HG02938 (cell line): ENCODE data around the gene LCNL1.
A peak's percentile ranks its signal among the peaks of the same experiment; 100 is the strongest.

Experiments used
- ATAC-seq: cut with Tn5 transposase; IDR thresholded peaks from one replicate; pipeline ENCODE4 v1.9.1; 2021; ENCODE audit warnings: mild to moderate bottlenecking, moderate library complexity; ENCODE audit not compliant: unreplicated experiment

The LCNL1 gene

DNA sequence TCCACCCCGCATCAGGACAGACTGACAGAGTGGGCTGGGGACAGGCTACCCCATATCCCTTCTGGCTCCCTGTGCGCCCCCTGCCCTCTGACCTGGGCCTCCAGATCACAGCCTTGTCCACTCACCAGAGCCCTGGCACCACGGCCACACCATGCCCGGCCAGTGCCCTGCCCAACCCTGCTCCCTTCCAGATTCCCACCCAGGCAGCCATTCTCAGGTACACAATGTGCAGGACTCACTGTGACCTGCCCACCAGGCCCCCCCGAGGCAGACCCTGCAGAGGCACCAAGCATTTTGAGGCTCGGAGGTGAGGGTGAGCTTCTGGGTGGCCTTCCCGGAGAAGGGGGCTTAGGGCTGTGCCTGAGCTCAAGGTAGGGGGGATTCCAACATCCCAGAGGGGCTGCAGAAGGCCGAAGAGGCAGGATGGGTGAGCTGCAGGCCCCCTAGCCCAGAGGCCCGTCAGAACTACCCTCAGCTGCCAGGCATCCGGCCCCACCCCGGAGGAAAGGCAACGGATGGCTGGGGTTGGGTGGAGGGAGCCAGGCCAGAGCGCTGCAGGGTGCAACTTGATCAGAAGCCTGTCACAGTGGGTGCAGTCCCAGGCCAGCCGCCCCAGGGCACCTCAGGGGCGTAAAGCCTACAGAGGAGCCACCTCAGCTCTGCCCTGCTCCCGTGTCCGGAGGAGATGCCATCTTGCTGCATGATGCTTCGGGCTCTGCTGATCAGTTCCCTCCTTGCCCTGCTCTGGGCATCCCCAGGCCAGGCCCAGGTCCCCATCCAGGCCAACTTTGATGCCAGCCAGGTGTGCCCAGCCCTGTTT is at the start of gene LCNL1:
Gene LCNL1, plus strand, starts transcription at position 762 of the 820 bp plus-strand sequence. CDS start 594 bp downstream, outside the sequence.
- no peak for ATAC-seq

DNA sequence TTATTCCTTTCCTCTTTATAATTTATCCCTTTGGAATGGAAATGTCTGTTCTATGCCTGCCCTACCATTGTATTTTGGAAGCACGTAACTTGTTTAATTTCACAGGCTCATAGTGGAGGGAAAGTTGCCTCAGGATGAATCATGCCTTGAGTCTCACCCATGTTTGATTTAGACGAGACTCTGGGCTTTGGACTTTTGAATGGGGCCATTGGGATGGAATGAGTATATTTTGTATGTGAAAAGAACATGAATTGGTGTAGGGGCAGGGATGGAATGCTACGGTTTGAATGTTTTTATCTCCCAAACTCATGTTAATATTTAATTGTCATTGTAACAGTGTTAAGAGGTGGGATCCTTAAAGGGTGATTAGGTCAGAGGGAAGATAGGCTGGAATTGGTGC is 48.5 kb upstream of the LCNL1 start:
- ATAC-seq: no peak

DNA sequence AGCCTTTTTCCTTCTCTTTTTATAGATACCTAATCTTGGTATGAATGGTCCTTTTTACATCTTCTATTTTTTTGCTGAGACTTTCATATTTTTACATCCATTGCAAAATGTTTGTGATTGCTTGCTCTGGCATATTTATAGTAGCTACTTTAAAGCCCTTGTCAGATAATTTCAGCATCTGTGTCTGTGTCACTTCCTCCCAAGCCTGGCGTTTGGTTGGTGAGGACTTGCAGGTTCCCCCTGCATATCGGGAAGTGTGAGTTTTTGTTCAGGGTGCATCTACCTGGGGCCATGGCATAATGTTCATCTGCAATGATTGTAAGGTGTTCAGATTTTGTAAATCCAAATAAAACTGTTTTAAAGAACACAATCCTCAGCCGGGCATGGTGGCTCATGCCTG is 47.1 kb upstream of the LCNL1 start:
- ATAC-seq: no peak

DNA sequence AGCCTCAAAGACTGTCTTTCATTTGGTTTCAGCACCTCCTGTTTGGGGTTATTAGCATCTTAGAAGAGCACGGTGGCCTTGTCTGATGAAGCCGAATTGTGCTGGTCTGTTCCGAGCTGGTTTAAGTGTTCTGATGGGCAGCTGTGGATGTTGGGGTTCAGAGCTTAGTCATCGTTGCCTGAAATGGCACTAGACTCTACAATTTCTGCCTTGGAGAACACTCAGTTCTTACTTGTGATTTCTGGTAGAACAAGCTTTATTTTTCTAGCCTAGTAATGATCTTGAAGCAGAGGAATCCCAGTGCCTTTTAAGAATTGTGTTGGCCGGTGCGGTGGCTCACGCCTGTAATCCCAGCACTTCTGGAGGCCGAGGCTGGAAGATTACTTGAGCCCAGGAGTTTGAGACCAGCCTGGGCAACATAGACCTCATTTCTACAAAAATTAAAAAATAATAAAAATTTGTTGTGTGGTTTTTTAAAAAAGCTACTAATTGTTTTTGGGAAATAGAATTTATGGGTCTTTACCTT is 46.1 kb upstream of the LCNL1 start:
- no peak for ATAC-seq

DNA sequence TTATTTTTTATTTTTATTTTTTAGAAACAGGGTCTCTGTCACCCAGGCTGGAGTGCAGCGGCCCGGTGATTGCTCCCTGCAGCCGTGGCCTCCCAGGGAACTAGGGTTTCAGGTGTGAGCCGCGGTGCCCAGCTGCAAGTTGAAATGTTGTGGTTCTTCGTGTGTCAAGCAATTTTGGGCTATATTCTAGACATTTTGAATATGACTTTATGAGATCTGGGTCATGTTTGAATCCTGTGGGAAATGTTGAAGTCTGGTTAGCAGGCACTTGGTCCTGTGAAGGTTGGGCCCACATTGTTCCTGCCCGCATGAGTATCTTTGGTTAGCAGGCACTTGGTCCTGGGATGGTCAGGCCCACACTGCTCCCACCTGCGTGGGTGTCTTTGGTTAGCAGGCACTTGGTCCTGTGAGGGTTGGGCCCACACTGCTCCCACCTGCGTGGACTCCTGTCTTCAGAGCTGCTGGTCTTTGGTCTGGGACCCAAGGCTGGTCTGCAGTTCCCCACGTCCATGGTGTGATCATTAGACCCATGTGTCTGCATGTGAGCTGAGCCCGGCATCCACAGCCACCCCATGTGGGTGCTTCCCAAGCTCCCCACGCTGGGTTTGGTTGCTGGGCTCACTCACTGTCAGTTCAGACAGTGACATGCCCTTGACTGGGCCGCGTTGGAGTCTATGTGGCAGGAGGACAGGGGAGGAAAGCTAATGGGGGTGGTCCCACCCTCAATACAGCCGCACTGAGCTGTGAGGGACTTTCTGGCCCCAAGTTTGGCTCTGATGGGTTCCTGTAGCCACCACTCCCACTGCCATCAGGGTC is 45.4 kb upstream of the LCNL1 start:
- no peak for ATAC-seq

DNA sequence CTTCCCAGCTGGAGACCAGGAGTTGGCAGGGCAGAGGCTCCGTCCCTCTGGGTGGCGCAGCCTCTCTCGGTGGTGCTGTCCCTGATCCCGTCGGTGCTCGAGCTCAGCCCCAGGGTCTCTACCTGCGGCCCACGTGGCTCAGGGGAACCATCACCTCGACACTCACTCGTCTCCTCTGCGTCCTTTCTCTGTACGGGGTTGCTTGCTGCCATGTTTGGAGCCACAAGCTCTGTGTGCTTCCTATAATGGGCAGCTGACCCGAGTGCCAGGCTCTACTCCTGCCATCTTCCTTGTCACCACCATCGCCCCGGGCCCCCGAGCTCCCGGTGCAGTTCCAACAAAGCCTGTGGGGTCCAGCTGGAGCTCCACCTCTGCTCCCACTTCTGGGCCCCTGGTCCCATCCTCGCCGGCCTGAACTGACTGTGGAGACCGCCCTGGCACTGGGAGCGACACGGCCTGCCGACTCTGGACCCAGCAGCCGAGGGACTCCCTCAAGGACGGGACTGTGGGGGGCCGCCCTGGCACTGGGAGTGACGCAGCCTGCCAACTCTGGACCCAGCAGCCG is 43.3 kb upstream of the LCNL1 start:
- ATAC-seq: no peak

DNA sequence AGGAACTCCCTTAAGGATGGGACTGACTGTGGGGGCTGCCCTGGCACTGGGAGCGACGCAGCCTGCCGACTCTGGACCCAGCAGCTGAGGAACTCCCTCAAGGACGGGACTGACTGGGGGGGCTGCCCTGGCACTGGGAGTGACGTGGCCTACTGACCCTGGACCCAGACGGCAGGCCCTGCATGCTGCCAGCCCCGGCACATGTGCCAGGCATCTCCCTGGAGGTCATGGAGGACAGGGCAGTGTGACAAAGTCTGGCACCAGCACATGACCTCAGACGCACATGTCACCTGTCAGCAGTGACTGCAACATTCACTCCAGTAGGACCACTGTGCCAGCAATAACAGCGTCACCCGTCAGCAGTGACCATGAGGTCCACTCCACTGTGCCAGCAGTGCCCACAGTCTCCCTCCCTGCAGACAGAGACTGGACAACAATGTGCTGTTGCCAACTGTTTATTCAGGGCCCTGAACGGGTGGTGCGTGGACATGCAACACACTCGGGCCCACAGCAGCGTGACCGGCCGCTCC is 42.7 kb upstream of the LCNL1 start:
- ATAC-seq: no peak

DNA sequence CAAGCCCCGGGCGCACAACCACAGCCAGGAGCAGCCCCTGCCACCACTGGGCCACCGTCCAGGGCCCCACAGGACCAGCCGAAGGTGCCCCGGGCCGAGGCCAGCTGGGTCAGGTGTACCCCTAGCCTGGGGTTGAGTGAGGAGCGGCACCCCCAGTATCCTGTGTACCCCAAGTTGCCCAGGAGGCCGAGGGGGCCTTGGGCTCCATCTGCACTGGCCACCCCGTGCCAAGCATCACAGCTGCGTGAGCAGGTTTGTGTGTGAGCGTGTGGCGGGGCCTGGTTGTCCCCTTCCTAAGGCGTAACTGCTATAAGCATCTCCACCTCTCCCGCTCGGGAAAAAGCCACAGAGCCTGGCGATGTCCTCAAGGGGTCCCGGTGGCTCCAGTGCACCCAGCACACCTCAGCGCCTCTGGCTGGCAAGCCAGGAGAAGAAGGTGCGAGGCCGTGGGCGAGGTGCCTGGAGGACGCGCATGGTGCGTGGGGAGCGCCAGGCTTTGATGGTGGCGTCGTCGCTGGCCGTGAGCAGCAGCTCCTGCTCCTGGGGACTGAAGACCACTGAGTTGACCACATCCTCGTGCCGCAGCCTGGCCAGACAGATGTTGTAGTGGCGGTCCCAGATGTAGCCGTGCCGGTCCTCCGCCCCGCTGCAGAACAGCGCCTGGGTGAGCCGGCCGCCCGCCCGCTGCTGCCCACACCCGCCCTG is 42.1 kb upstream of the LCNL1 start:
- no peak for ATAC-seq

DNA sequence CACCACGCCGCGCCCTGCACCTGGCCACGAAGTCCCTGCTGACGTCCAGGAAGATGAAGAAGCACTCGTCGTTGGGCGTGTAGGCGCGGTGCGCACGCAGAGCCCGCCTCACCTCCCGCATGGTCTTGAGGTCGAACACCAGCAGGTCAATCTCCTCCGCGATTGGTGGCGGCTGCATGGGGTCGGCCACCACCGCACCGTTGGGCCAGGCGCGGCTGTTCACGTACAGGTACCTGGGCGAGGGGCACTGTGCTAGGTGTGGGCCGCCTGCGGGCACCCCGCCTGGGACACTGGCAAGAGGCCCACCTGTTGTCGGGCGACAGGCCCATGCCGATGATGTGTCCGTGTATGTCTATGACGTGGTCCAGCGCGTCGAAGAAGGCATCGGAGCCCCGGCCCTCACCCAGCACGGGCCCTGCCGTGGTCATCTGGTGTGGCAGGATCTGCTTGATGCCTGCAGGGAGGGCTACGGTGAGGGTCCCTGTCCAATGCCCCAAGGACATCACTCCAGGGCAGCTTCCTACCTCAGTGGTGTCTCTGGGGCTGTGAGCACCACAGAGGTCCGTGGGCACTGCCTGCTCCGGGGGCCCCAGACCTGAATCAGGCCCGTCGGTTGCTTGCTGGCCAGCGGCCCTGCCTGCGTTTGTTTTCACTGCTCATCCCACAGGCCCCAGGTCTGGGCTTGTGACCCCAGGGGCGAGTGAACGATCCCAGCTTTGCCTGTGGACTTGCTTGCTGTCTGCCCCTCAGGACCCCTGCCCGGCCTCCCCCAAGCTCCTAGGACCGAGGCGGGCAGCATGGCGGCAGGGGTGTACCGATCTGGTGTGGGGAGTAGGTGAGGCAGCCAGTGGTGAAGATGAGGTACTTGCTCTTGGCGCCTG is 41.3 kb upstream of the LCNL1 start:
- ATAC-seq: no peak

DNA sequence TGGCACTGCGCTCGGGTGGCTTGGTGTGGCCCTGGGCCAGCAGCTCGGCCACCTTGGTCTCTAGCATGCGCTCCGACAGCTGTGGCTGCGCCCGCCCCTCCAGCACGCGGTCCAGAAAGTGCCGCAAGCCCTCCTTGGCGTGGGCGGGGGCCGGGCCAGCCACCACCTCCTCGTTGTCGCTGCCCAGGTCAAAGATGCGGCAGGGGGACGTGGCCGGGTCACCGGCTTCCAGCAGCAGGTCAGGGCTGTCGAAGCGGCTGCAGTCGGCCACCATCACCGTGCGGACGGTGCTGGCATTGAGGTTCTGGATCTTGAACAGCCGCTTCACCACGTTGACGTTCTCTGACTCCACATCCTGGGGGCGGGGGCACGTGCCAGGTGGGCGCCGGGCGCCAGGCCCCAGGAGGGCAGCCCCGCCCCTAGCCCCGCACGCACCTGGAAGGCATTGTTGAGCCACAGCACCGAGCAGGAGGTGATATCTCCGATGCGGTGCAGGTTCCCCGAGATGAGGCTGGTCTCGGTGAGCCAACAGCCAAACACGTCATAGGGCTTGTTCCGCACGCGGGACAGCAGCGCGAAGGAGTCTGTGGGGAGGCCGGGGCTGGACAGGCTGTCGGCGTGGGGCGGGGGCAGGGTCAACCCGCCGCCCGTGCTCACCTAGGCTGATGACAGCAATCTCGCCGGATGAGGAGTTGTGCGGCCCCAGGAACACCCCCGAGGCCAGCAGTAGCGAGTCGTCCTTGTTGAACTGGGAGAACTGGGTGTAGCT is 40.5 kb upstream of the LCNL1 start:
- no peak for ATAC-seq

DNA sequence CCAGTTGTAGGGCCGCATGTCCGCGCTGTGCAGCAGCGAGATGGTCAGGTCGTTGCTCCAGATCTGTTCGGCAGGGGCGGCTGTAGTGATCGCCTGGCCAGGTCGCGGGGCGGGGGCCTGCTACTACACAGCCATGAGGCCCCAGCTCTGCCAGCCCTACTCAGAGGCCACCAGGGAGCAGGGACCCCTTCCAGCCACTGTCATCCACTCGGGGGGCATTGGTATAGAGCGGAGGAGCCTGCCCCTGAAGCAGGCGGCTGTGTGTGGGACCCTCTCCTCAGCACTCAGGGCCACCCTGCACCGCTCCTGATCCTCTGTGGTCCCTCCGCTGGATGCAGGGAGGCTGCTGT is 39.9 kb upstream of the LCNL1 start:
- ATAC-seq: no peak

DNA sequence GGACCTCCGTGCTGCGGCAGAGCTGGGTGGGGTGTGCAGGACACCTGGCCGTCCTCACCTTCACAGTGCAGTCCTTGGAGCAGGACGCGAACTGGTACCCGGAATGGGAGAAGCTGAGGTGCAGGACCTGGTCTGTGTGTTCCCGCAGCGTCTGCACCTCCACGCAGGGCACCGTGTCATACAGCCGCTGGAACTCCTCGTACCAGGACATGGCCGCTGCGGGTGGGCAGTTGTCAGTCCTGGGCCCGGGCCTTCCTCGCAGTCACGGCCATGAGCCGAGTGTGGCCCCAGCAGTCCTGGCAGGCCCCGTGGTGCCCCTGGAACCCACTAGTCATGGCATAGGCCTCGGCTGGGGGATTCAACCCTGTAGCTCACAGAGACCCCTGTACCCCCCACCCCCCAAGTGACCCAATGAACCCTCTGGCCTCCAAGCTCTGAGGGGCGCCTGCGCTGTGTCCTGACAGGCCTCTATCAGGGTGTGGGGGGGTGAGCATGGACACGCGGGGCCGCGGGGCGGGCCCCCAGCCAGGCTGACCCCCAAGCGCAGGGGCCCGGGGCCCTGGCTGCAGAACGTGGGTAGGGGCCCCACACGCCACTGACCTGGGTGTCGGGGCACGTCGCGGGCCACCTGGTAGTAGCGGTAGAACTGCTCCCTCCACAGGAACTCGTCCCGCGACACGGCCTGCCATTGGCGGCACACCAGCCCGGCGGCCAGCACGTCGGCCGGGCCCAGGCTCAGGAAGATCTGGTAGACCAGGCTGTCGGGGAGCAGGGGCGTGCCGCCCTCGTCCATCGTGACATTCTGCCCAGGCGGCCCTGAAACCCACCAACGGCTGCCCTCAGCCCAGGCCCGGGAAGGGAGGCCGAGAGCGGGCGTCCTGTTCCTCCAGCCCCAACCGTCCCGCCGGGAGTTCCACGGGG is 39.2 kb upstream of the LCNL1 start:
- peak; percentile 17 for ATAC-seq

DNA sequence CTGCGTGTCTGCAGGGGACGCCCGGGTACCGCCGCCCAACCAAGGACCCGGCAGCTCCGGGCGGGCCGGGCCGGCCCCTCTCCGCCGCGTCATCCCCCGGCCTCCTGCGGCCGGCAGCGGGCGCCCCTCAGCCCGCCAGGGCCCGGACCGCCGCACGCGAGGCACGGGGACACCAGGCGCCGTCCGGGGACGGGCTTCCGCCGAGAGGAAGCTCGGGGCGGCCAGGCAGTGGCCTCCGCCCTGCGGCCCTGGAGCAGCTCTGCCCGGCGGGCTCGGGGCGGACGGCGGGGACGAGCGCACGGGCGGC is 38.6 kb upstream of the LCNL1 start:
- no peak for ATAC-seq

DNA sequence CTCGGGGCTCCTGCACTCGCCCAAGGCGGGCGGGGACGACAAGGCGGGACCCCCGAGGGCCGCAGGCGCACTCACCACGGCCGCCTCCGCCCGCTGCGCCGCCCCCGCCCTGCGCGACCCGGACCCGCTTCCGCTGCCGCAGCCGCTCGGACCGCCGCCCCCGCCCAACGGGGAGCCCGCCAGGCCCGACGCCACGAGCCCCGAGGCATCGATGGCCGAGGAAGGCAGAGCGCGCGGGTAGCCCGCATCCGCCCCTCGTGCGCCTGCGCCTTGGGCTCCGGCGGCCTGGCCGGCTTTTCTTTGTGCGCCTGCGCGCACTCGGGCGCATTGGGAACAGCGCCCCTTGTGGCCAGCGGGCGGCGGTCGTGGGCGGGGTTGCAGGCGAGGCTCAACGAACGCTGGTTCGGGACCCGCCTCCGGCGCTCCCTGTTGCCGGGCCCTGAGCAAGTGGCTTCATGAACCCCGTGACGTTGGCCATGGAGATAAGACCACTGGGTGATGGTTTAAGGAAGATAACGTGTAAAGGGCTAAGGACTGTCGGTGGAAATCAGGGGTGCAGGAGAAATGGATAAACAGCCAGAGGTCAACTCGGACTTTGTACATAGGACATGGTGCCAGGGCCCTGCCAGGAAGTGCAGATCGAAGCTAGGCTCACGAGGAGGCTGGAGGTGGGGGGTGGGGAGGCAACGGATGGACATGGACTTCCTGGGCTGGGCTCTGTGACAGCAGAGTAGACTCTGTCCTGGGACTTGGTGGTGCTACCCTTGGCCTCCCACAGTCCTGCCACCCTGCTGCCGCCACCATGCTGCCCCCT is 38.1 kb upstream of the LCNL1 start, which contains the start of the genes C8G and FBXW5:
Gene C8G, plus strand, starts transcription at position 725 of the 814 bp plus-strand sequence. Its CDS starts 78 bp downstream, at position 803.
Gene FBXW5, minus strand, starts transcription at position 220 of the 814 bp plus-strand sequence. CDS start 655 bp downstream, outside the sequence.
- ATAC-seq: peak; percentile 57

DNA sequence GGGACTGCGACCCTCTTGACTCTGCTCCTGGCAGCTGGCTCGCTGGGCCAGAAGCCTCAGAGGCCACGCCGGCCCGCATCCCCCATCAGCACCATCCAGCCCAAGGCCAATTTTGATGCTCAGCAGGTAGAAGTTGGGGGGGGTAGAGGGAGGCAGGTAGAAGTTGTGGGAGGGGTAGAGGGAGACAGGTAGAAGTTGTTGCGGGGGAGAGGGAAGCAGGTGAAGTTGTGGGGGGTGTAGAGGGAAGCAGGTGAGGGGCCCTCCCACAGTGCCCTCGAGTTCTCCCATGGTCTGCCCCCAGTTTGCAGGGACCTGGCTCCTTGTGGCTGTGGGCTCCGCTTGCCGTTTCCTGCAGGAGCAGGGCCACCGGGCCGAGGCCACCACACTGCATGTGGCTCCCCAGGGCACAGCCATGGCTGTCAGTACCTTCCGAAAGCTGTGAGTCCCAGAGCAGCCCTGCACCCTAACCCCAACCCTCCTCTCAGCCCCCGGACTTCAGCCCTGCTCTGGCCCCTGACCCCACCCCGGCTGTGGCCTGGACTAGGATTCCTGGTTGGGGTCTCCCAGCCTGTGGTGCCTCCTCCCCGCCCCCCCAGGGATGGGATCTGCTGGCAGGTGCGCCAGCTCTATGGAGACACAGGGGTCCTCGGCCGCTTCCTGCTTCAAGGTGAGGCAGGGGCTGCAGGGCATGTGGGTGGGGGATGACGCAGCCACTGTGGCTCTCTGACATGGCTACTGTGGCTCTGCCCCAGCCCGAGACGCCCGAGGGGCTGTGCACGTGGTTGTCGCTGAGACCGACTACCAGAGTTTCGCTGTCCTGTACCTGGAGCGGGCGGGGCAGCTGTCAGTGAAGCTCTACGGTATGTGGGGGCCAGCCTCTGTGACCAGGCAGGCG is 37.2 kb upstream of the LCNL1 start:
- ATAC-seq: no peak
